Nephron (organoid): ENCODE measurements around the gene CCDC13.

Experiments
- H3K27ac Mint-ChIP-seq, 3 experiments: 2 replicates each; pipeline ENCODE4 v1.8.0; 2020; ENCODE audit warnings: mixed read lengths in 3 of 3, mild to moderate bottlenecking in 2 of 3, moderate library complexity in 1 of 3
- H3K27me3 Mint-ChIP-seq: 2 replicates; pipeline ENCODE4 v1.8.0; 2021; ENCODE audit warnings: low read depth, mild to moderate bottlenecking, moderate library complexity, mixed read lengths
- H3K36me3 Mint-ChIP-seq: 2 replicates; pipeline ENCODE4 v1.8.0; 2020; ENCODE audit warnings: low read depth, mixed read lengths
- H3K4me1 Mint-ChIP-seq: 2 replicates; pipeline ENCODE4 v1.8.0; 2020; ENCODE audit warnings: mixed read lengths
- H3K4me3 Mint-ChIP-seq, 3 experiments: 2 replicates each; pipeline ENCODE4 v1.8.0; 2020; ENCODE audit warnings: mild to moderate bottlenecking in 3 of 3, mixed read lengths in 3 of 3, moderate library complexity in 2 of 3
- H3K9me3 Mint-ChIP-seq: 2 replicates; pipeline ENCODE4 v1.8.0; 2020; ENCODE audit warnings: mixed read lengths
- TF ChIP-seq, protein P1 (sequence below), 3 experiments: fragments of 200-600 bp; sonication (generic); IDR thresholded peaks; one replicate each; pipeline ENCODE4 v1.5.0; 2021; ENCODE audit warnings: antibody characterized with exemption in 3 of 3; ENCODE audit not compliant: unreplicated experiment in 3 of 3

CCDC13 gene, protein sequence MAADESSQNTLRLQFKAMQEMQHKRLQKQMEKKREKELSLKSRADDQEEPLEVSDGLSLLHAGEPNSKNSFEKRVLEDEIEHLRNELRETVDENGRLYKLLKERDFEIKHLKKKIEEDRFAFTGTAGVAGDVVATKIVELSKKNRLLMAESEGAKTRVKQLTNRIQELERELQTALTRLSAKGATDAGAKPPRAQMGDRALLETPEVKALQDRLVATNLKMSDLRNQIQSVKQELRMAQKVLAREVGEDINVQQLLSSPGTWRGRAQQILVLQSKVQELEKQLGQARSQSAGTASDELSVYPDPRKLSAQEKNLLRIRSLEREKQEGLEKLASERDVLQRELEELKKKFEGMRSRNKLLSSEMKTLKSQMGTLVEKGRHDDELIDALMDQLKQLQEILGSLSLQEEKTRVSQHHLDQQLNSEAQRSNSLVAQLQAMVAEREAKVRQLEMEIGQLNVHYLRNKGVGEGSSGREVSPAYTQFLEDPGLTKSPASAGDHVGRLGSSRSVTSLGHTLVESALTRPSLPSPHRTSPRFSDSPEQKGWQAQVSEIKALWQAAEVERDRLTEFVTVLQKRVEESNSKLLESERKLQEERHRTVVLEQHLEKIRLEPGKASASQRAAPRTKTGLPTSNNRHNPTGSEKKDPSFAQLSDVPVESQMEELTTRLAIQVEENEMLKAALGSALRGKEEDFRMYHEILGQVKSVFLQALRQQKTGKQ

DNA sequence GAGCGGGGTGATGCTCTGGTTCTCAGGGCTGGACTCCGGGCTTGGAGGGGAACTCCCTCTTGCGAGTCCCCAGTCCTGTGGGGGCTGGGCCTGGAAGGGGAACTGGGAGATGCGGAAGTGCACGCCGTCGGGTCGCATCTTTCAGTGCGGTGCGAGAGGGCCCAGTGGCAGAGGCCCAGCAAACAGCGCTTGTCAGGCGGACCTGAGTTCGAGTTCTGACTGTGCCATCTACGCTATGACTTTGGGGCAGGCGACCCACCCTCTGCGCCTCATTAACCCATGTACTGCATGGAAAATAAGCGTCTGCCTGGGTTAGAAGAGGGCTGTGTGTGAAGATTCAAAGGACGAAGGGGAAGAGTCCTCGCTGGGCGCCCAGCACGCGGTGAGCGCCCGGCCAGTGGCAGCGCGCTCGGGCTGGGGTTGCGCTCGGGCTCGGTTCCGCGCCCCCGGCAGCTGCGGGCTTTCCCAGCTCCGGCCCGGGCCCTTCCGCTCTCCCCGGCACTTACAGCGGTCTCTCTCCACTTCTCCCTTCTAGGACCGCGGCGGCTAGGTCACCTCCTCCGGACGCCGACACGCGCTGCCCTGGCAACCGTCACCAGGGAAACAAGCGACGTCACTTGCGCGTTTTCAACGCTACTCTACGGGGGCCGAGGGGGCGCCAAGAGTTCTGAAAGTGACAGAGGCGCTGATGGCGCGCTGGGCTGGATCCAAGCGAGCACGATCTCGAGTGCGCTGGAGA is at the start of gene CCDC13:
Gene CCDC13, minus strand, starts transcription at position 584 of the 739 bp plus-strand sequence. CDS start 14,908 bp downstream, outside the sequence.
- Mint-ChIP-seq H3K9me3 (no peaks in the 10 kb centered on the region), H3K4me3 (peak within 1 kb of the TSS; percentile 84 to 87 (median 85)), H3K4me1 (peaks cover 8% of the 10 kb centered on the region), H3K27ac (peak within 1 kb of the TSS; percentile 48 to 65 (median 57)), H3K36me3 (no peaks in the 10 kb centered on the region), H3K27me3 (peaks cover 10% of the 10 kb centered on the region)
- TF ChIP-seq, protein P1, sequence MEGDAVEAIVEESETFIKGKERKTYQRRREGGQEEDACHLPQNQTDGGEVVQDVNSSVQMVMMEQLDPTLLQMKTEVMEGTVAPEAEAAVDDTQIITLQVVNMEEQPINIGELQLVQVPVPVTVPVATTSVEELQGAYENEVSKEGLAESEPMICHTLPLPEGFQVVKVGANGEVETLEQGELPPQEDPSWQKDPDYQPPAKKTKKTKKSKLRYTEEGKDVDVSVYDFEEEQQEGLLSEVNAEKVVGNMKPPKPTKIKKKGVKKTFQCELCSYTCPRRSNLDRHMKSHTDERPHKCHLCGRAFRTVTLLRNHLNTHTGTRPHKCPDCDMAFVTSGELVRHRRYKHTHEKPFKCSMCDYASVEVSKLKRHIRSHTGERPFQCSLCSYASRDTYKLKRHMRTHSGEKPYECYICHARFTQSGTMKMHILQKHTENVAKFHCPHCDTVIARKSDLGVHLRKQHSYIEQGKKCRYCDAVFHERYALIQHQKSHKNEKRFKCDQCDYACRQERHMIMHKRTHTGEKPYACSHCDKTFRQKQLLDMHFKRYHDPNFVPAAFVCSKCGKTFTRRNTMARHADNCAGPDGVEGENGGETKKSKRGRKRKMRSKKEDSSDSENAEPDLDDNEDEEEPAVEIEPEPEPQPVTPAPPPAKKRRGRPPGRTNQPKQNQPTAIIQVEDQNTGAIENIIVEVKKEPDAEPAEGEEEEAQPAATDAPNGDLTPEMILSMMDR (IDR thresholded peaks at IDR 0.05; ENCODE audit: unreplicated experiment in 3 of 3), result no peak

DNA sequence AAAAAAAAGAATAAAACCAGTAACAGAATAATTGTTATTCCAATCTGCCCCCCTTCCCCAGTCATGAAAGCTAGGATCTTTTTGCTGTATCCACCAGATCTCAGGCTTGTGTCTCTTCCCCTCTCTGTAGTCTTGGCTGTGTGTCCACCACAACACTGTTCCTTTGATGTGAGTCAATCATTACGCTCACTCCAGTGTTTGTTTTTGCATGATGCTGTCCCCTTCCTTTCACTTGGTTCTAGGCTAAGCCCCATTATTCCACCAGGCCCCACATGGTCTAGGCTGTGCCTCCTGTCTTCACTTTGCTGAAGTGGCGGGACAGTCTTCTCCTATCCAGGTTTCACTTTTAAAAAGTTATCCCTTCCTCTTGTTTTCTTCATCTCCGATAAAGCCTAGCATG is 49.8 kb upstream of the CCDC13 start:
- no peaks in the 10 kb centered on the region for H3K36me3 Mint-ChIP-seq
- H3K27ac Mint-ChIP-seq, result no peak overlapping the region
- H3K4me3 Mint-ChIP-seq, result no peak overlapping the region
- no peaks in the 10 kb centered on the region for H3K9me3 Mint-ChIP-seq
- H3K4me1 Mint-ChIP-seq, result peaks cover 3% of the 10 kb centered on the region
- H3K27me3 Mint-ChIP-seq, result no peaks in the 10 kb centered on the region
- TF ChIP-seq, protein P1 (IDR thresholded peaks at IDR 0.05; ENCODE audit: unreplicated experiment in 3 of 3), result no peak

DNA sequence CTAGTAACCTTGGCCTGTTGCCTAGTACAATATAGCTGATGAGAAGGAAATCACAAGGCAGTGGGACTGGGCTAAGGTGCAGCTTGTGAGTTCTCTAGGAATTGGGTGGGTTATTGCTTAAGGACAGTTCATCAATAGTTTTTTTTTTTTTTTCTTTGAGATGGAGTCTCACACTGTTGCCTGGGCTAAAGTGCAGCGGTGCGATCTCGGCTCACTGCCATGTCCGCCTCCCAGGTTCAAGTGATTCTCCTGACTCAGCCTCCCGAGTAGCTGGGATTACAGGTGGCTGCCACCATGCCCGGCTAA is 47.6 kb upstream of the CCDC13 start:
- H3K27ac Mint-ChIP-seq, result no peak overlapping the region
- no peaks in the 10 kb centered on the region for H3K9me3 Mint-ChIP-seq
- no peaks in the 10 kb centered on the region for H3K36me3 Mint-ChIP-seq
- no peaks in the 10 kb centered on the region for H3K27me3 Mint-ChIP-seq
- no peaks in the 10 kb centered on the region for H3K4me1 Mint-ChIP-seq
- TF ChIP-seq, protein P1 (IDR thresholded peaks at IDR 0.05; ENCODE audit: unreplicated experiment in 3 of 3), result no peak
- no peak overlapping the region for H3K4me3 Mint-ChIP-seq

DNA sequence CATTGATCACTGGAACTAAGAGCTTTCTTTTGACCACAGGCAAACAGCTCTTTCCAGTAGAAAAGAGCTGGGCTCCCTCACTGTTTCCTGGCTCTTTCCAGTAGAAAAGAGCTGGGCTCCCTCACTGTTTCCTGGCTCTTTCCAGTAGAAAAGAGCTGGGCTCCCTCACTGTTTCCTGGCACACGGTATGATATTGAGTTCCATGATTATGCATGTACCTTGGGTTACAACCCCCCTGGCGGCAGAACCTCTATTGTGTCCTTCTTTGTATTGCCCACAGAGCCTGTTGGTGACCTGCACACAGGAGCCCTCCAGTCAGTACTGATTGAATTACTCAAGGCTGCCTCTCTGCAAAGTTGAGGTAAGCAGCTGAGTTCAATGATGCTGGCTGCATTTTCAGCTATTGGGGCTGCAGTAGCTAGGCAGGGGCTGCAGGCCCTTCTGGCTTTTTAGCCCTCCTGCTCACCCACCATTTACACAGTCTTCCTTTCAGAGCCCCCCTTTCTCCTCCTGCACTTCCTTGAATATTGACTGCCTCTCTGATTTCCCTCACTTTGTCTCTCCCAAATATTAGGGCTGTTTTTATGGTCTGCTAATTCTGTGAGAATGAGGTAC is 46.4 kb upstream of the CCDC13 start:
- no peak overlapping the region for H3K4me3 Mint-ChIP-seq

DNA sequence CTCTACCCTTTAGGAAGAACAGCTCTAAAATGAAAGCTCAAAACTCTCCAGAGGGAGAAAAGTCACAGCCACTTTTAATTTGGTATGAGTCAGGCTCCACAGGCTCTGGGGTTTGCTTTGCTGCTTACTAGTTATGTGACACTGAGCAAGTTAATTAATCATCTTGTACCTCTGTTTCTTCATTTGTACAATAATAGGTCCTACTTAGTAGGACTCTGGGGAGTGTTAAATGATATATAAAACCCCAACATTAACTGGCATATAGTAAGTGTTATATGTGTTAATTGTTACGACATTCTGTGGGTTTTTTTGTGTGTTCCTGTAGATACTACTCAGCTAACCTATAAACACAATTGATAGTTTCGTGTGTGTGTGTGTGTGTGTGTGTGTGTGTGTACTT is 42.8 kb upstream of the CCDC13 start:
- no peak overlapping the region for H3K4me3 Mint-ChIP-seq
- H3K4me1 Mint-ChIP-seq, result no peaks in the 10 kb centered on the region
- no peak overlapping the region for H3K27ac Mint-ChIP-seq
- H3K27me3 Mint-ChIP-seq, result peaks cover 3% of the 10 kb centered on the region
- TF ChIP-seq, protein P1 (IDR thresholded peaks at IDR 0.05; ENCODE audit: unreplicated experiment in 3 of 3), result no peak
- no peaks in the 10 kb centered on the region for H3K9me3 Mint-ChIP-seq
- H3K36me3 Mint-ChIP-seq, result no peaks in the 10 kb centered on the region

More for the DNA sequence above, 46.4 kb upstream of the CCDC13 start:
- no peaks in the 10 kb centered on the region for H3K9me3 Mint-ChIP-seq
- H3K27ac Mint-ChIP-seq, result peak overlapping the region; percentile 27 to 46 (median 44)
- H3K4me1 Mint-ChIP-seq, result no peaks in the 10 kb centered on the region
- H3K27me3 Mint-ChIP-seq, result no peaks in the 10 kb centered on the region
- no peaks in the 10 kb centered on the region for H3K36me3 Mint-ChIP-seq
- TF ChIP-seq, protein P1 (IDR thresholded peaks at IDR 0.05; ENCODE audit: unreplicated experiment in 3 of 3), result no peak
